H9 (cell line): ENCODE measurements around the gene ERAP2. TPM values are rescaled to one million over a fixed set of nuclear protein-coding genes. Genes with fewer than 3 reads are reported as not detected.

Source experiments
- DNase-seq: peaks from one replicate; pipeline ENCODE4 v3.0.0-alpha.2; 2017
- H2AFZ ChIP-seq: one replicate; pipeline ENCODE4 v1.6.1; 2013; ENCODE audit warnings: mild to moderate bottlenecking, low read length, control low read depth, moderate library complexity
- H2AK5ac ChIP-seq: 2 replicates; pipeline ENCODE4 v1.6.1; 2013; ENCODE audit warnings: low read length, control low read depth, mixed read lengths; ENCODE audit not compliant: insufficient read length
- H2BK120ac ChIP-seq: one replicate; pipeline ENCODE4 v1.6.1; 2013; ENCODE audit warnings: low read depth, mild to moderate bottlenecking, low read length, control low read depth, inconsistent platforms; ENCODE audit not compliant: poor library complexity, severe bottlenecking
- H2BK12ac ChIP-seq: 2 replicates; pipeline ENCODE4 v1.6.1; 2013; ENCODE audit warnings: low read length, control low read depth, mixed read lengths, low read depth; ENCODE audit not compliant: insufficient read length
- H2BK15ac ChIP-seq: 2 replicates; pipeline ENCODE4 v1.6.1; 2013; ENCODE audit warnings: low read depth, low read length, control low read depth
- H2BK20ac ChIP-seq: one replicate; pipeline ENCODE4 v1.6.1; 2013; ENCODE audit warnings: low read depth, mild to moderate bottlenecking, low read length, control low read depth, inconsistent platforms; ENCODE audit not compliant: poor library complexity, severe bottlenecking
- H2BK5ac ChIP-seq: 2 replicates; pipeline ENCODE4 v1.6.1; 2013; ENCODE audit warnings: low read length, control low read depth, mixed read lengths; ENCODE audit not compliant: insufficient read length
- H3K14ac ChIP-seq: 2 replicates; pipeline ENCODE4 v1.6.1; 2013; ENCODE audit warnings: low read length, control low read depth; ENCODE audit not compliant: insufficient read depth
- H3K18ac ChIP-seq: 2 replicates; pipeline ENCODE4 v1.6.1; 2013; ENCODE audit warnings: low read depth, mild to moderate bottlenecking, mixed read lengths, low read length, control low read depth; ENCODE audit not compliant: insufficient read length
- H3K23ac ChIP-seq: 2 replicates; pipeline ENCODE4 v1.6.1; 2013; ENCODE audit warnings: low read length, control low read depth, mixed read lengths, low read depth; ENCODE audit not compliant: insufficient read length
- H3K23me2 ChIP-seq: 2 replicates; pipeline ENCODE4 v1.6.1; 2013; ENCODE audit warnings: low read depth, mild to moderate bottlenecking, mixed read lengths, low read length, control low read depth; ENCODE audit not compliant: insufficient read length, poor library complexity, severe bottlenecking
- H3K27ac ChIP-seq: 2 replicates; pipeline ENCODE4 v1.5.1; 2013; ENCODE audit warnings: low read length, control low read depth, mixed read lengths, low read depth; ENCODE audit not compliant: insufficient read length
- H3K27me3 ChIP-seq: 2 replicates; pipeline ENCODE4 v1.6.1; 2013; ENCODE audit warnings: low read length, control low read depth, inconsistent platforms; ENCODE audit not compliant: insufficient read depth
- H3K4ac ChIP-seq: 2 replicates; pipeline ENCODE4 v1.6.1; 2013; ENCODE audit warnings: low read depth, mild to moderate bottlenecking, control low read depth, inconsistent platforms, low read length, moderate library complexity
- H3K4me1 ChIP-seq: 2 replicates; pipeline ENCODE4 v1.6.1; 2013; ENCODE audit warnings: low read length, control low read depth, inconsistent platforms; ENCODE audit not compliant: insufficient read depth
- H3K4me2 ChIP-seq: 2 replicates; pipeline ENCODE4 v1.6.1; 2013; ENCODE audit warnings: low read length, control low read depth, mixed read lengths; ENCODE audit not compliant: insufficient read length, insufficient read depth
- H3K56ac ChIP-seq: 2 replicates; pipeline ENCODE4 v1.6.1; 2013; ENCODE audit warnings: low read depth, mild to moderate bottlenecking, mixed read lengths, low read length, control low read depth; ENCODE audit not compliant: insufficient read length
- H3K79me1 ChIP-seq: 2 replicates; pipeline ENCODE4 v1.6.1; 2013; ENCODE audit warnings: low read depth, mild to moderate bottlenecking, moderate library complexity, low read length, control low read depth, inconsistent platforms; ENCODE audit not compliant: insufficient read depth, poor library complexity, severe bottlenecking
- H3K79me2 ChIP-seq: 2 replicates; pipeline ENCODE4 v1.6.1; 2013; ENCODE audit warnings: low read length, control low read depth, inconsistent platforms; ENCODE audit not compliant: insufficient read depth
- H3K9ac ChIP-seq: 2 replicates; pipeline ENCODE4 v1.6.1; 2013; ENCODE audit warnings: low read length, control low read depth, mixed read lengths; ENCODE audit not compliant: insufficient read length; ENCODE audit errors: extremely low read depth
- H3K9me3 ChIP-seq: one replicate; pipeline ENCODE4 v1.6.1; 2013; ENCODE audit warnings: low read depth, low read length, inconsistent platforms; ENCODE audit not compliant: control insufficient read depth
- H3T11ph ChIP-seq: one replicate; pipeline ENCODE4 v1.6.1; 2013; ENCODE audit warnings: mild to moderate bottlenecking, low read length, control low read depth, inconsistent platforms
- H4K20me1 ChIP-seq: one replicate; pipeline ENCODE4 v1.6.1; 2013; ENCODE audit not compliant: control insufficient read depth, insufficient read length, insufficient read depth
- H4K5ac ChIP-seq: 2 replicates; pipeline ENCODE4 v1.6.1; 2013; ENCODE audit warnings: low read depth, mild to moderate bottlenecking, mixed read lengths, low read length, control low read depth; ENCODE audit not compliant: insufficient read length
- H4K8ac ChIP-seq: replicated peaks from 2 replicates; pipeline ENCODE4 v1.6.1; 2013; ENCODE audit warnings: low read length, control low read depth, mixed read lengths, low read depth; ENCODE audit not compliant: insufficient read length
- H4K91ac ChIP-seq: 2 replicates; pipeline ENCODE4 v1.6.1; 2013; ENCODE audit warnings: low read depth, mild to moderate bottlenecking, moderate library complexity, mixed read lengths, low read length, control low read depth; ENCODE audit not compliant: insufficient read length
- H3K27ac Mint-ChIP-seq, 3 experiments: 2 replicates in 2 of 3; 3 replicates in 1 of 3; pipeline ENCODE4 v1.8.0; 2020 to 2021; ENCODE audit warnings: mixed read lengths in 3 of 3, mild to moderate bottlenecking in 1 of 3, moderate library complexity in 1 of 3
- H3K27me3 Mint-ChIP-seq: 2 replicates; pipeline ENCODE4 v1.8.0; 2021; ENCODE audit warnings: low read depth, mild to moderate bottlenecking, moderate library complexity, mixed read lengths
- H3K36me3 Mint-ChIP-seq, 3 experiments: 2 replicates in 2 of 3; 3 replicates in 1 of 3; pipeline ENCODE4 v1.8.0; 2020 to 2021; ENCODE audit warnings: low read depth in 3 of 3, mixed read lengths in 3 of 3; ENCODE audit not compliant: insufficient read depth in 1 of 3
- H3K4me1 Mint-ChIP-seq, 2 experiments: 2 replicates each; pipeline ENCODE4 v1.8.0; 2020; ENCODE audit warnings: mixed read lengths in 2 of 2
- H3K4me3 Mint-ChIP-seq, 2 experiments: 2 replicates in 1 of 2; 3 replicates in 1 of 2; pipeline ENCODE4 v1.8.0; 2020 to 2021; ENCODE audit warnings: mild to moderate bottlenecking in 2 of 2, mixed read lengths in 2 of 2, moderate library complexity in 1 of 2
- H3K9me3 Mint-ChIP-seq, 2 experiments: 2 replicates in 1 of 2; 3 replicates in 1 of 2; pipeline ENCODE4 v1.8.0; 2020; ENCODE audit warnings: mild to moderate bottlenecking in 2 of 2, mixed read lengths in 2 of 2, moderate library complexity in 1 of 2
- CTCF ChIP-seq: fragments of 200-600 bp; sonication (generic); conservative IDR thresholded peaks from 3 replicates; pipeline ENCODE4 v1.8.0; 2021; ENCODE audit warnings: antibody characterized with exemption, mild to moderate bottlenecking
- WGBS: extraction: QIAGEN DNeasy Blood & Tissue Kit; methylation state at CpG from one replicate; pipeline ENCODE4 v1.1.7; 2013; ENCODE audit warnings: missing lambda C conversion rate, low lambda C conversion rate, mixed read lengths; ENCODE audit not compliant: insufficient read length; ENCODE audit errors: extremely low coverage; 5-methylcytosine and 5-hydroxymethylcytosine counted together
- total RNA-seq: library from RNA; stranded (reverse); gene quantifications from 2 replicates; pipeline ENCODE4 v1.2.1, GENCODE V29; 2021

ERAP2 gene
- total RNA-seq, 1 experiment from 2014 or later, result 0.09 TPM

DNA sequence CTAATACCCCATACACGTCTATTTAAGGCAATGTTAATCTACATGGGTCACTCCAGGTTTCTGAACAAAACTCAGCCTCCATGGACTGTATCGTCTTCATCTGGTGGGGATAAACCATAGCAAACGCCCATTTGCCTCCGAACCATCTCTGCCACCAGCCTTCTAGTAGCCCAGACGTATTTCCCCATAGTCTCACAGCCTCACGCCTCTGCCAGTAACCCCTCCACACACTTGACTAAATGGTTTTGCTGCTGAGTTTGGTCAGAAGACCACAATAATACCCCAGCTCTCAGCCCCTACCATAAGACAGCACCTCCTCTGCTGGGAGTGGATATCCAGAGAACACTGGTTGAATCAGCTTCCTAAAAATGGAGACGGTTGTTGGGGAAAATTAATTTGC, 8.7 kb downstream of the ERAP2 start:
- Histone ChIP-seq H3K56ac (no peak overlapping the region), H3K23ac (no peak overlapping the region), H2AFZ (no peak overlapping the region), H2BK20ac (no peak overlapping the region), H3T11ph (no peak overlapping the region), H3K23me2 (no peaks in the 10 kb centered on the region), H3K27me3 (no peaks in the 10 kb centered on the region), H3K4me1 (no peaks in the 10 kb centered on the region), H3K4me2 (no peak overlapping the region), H4K8ac (no peak overlapping the region), H2BK5ac (no peak overlapping the region), H3K4ac (no peak overlapping the region), H2AK5ac (no peak overlapping the region), H3K9ac (no peak overlapping the region), H3K14ac (no peak overlapping the region), H4K20me1 (no peaks in the 10 kb centered on the region), H2BK120ac (no peak overlapping the region), H3K79me2 (no peaks in the 10 kb centered on the region), H3K18ac (no peak overlapping the region), H4K5ac (no peak overlapping the region), H2BK15ac (no peak overlapping the region), H4K91ac (no peak overlapping the region), H3K27ac (no peak overlapping the region), H3K9me3 (no peaks in the 10 kb centered on the region), H3K79me1 (no peaks in the 10 kb centered on the region), H2BK12ac (no peak overlapping the region)
- Mint-ChIP-seq H3K27me3 (peaks cover 5% of the 10 kb centered on the region; the same call in 1 of the 2 replicates), H3K4me1 (peaks cover 0 to 2% of the 10 kb centered on the region in 2 experiments; a peak in 1 of 4 replicates), H3K4me3 (no peak overlapping the region), H3K27ac (no peak overlapping the region), H3K36me3 (no peaks in the 10 kb centered on the region), H3K9me3 (no peaks in the 10 kb centered on the region)
- no CpG with 5 or more reads among the region's 7 CpGs for WGBS
- no peak for TF ChIP-seq CTCF
- DNase-seq, result no peak
